Esophagus squamous epithelium (tissue), 5 donors: ENCODE measurements around the gene PCDH9. TPM values are rescaled to one million over a fixed set of nuclear protein-coding genes. Genes with fewer than 3 reads are reported as not detected.

Experiments used
- DNase-seq: peaks from one replicate; lab custom pipeline; 2025; lab: John Stamatoyannopoulos, UW
- H3K27ac ChIP-seq, 4 donors: fragments of 200-600 bp; sonication (generic); one replicate each; pipeline ENCODE4 v1.5.1; 2016 to 2019; ENCODE audit warnings: mild to moderate bottlenecking in 1 of 4
- H3K27me3 ChIP-seq, 4 donors: fragments of 200-600 bp; sonication (generic); 1 replicate in 3 of 4; 2 replicates in 1 of 4; pipeline versions ENCODE4 v1.5.1 to v1.6.0; 2017 to 2021; ENCODE audit warnings: antibody characterized with exemption in 1 of 4
- H3K36me3 ChIP-seq, 3 donors: fragments of 200-600 bp; sonication (generic); one replicate each; pipeline ENCODE4 v1.5.1; 2016 to 2019
- H3K4me1 ChIP-seq, 3 donors: fragments of 200-600 bp; sonication (generic); one replicate each; pipeline ENCODE4 v1.5.1; 2017 to 2019
- H3K4me3 ChIP-seq, 4 donors: fragments of 200-600 bp; sonication (generic); 1 replicate in 3 of 4; 2 replicates in 1 of 4; pipeline ENCODE4 v1.5.1; 2016 to 2019; ENCODE audit warnings: mild to moderate bottlenecking in 2 of 4, moderate library complexity in 1 of 4
- H3K9me3 ChIP-seq, 3 donors: fragments of 200-600 bp; sonication (generic); one replicate each; pipeline ENCODE4 v1.5.1; 2016 to 2019
- CTCF ChIP-seq, 6 experiments: fragments of 450-650 bp in 4 of 6; fragments of 200-600 bp in 2 of 6; sonication (generic) in 2 of 6; IDR thresholded peaks; one replicate each; pipeline ENCODE4 v1.5.1; 2016 to 2019; ENCODE audit warnings: antibody characterized with exemption in 6 of 6, mild to moderate bottlenecking in 4 of 6, moderate library complexity in 4 of 6
- POLR2A ChIP-seq, 4 donors: fragments of 450-650 bp; IDR thresholded peaks; one replicate each; pipeline ENCODE4 v1.6.1; 2017; ENCODE audit warnings: antibody characterized with exemption in 4 of 4, mild to moderate bottlenecking in 4 of 4, moderate library complexity in 3 of 4
- WGBS, 2 donors: methylation state at CpG; one replicate each; pipeline ENCODE4 v1.1.5; 2018; 5-methylcytosine and 5-hydroxymethylcytosine counted together
- intact Hi-C: fragments of 100-400 bp; cut with DNase I; formaldehyde crosslinking; loops from one replicate; pipeline ENCODE4 v1.15.0; 2022
- total RNA-seq, 4 donors: library from RNA; depleted of rRNA; stranded (reverse); fragments of >200 nt; gene quantifications; one replicate each; pipeline ENCODE4 v1.1.0, GENCODE V29; 2016
- donor health status: DM: yes; HTN: yes; CAD: no.

Gene PCDH9
- total RNA-seq, 4 donors from 2014 or later, result 0.04 to 1.9 (median 0.45) TPM

- 54 to 86% methylated on average over 4 of the region's 5 CpGs for WGBS, 2 donors
Measured at GRCh38 chr13:67130444-67130843, 99.7 kb downstream of the PCDH9 start.

GRCh38 chr13:67128136-67128535 is 102.0 kb downstream of the PCDH9 start:
- H3K9me3 ChIP-seq, result no peaks in the 10 kb centered on the region
- no peaks in the 10 kb centered on the region for H3K36me3 ChIP-seq
- no peak for DNase-seq
- no peak overlapping the region for H3K27ac ChIP-seq
- H3K27me3 ChIP-seq, result peaks cover 0 to 3% (median 0%) of the 10 kb centered on the region in 4 donors
- no peaks in the 10 kb centered on the region for H3K4me1 ChIP-seq
- no peak overlapping the region for H3K4me3 ChIP-seq
- TF ChIP-seq POLR2A (IDR thresholded peaks at IDR 0.05), result no peak
- WGBS, 2 donors, result 54 to 61% methylated on average over 3 of the region's 3 CpGs
- intact Hi-C loops, result no loop called here

More at GRCh38 chr13:67130444-67130843, 99.7 kb downstream of the PCDH9 start:
- TF ChIP-seq POLR2A (IDR thresholded peaks at IDR 0.05) (no peak), CTCF (IDR thresholded peaks at IDR 0.05) (no peak)
- Histone ChIP-seq H3K36me3 (no peaks in the 10 kb centered on the region), H3K27me3 (peaks cover 0 to 4% (median 0%) of the 10 kb centered on the region in 4 donors), H3K4me1 (no peaks in the 10 kb centered on the region), H3K27ac (no peak overlapping the region), H3K4me3 (no peak overlapping the region), H3K9me3 (no peaks in the 10 kb centered on the region)
- intact Hi-C loops, result no loop called here
- no peak for DNase-seq

- intact Hi-C loops, result no loop called here
- peaks cover 0 to 3% (median 0%) of the 10 kb centered on the region in 4 donors for H3K27me3 ChIP-seq
- H3K4me3 ChIP-seq, result no peak overlapping the region
- no peak overlapping the region for H3K27ac ChIP-seq
- no peaks in the 10 kb centered on the region for H3K36me3 ChIP-seq
- no peaks in the 10 kb centered on the region for H3K9me3 ChIP-seq
- peaks cover 0 to 3% (median 0%) of the 10 kb centered on the region in 3 donors for H3K4me1 ChIP-seq
- TF ChIP-seq POLR2A (IDR thresholded peaks at IDR 0.05) (no peak), CTCF (IDR thresholded peaks at IDR 0.05) (no peak)
- no peak for DNase-seq
Measured at GRCh38 chr13:67125681-67126080, 104.5 kb downstream of the PCDH9 start.

- H3K27me3 ChIP-seq, result peaks cover 0 to 3% (median 0%) of the 10 kb centered on the region in 4 donors
- intact Hi-C loops, result no loop called here
- no peak for DNase-seq
- H3K4me3 ChIP-seq, result no peak overlapping the region
- peaks cover 0 to 3% (median 0%) of the 10 kb centered on the region in 3 donors for H3K4me1 ChIP-seq
- 17 to 19% methylated on average over 3 of the region's 3 CpGs for WGBS, 2 donors
- H3K9me3 ChIP-seq, result no peaks in the 10 kb centered on the region
- H3K27ac ChIP-seq, result no peak overlapping the region
- TF ChIP-seq POLR2A (IDR thresholded peaks at IDR 0.05), result no peak
- TF ChIP-seq CTCF (IDR thresholded peaks at IDR 0.05), result no peak
- no peaks in the 10 kb centered on the region for H3K36me3 ChIP-seq
Measured at GRCh38 chr13:67123165-67123564, 107.0 kb downstream of the PCDH9 start.

- Histone ChIP-seq H3K9me3 (no peaks in the 10 kb centered on the region), H3K4me3 (no peak overlapping the region), H3K4me1 (peaks cover 0 to 3% (median 0%) of the 10 kb centered on the region in 3 donors), H3K27ac (no peak overlapping the region), H3K27me3 (peaks cover 0 to 2% (median 0%) of the 10 kb centered on the region in 4 donors), H3K36me3 (no peaks in the 10 kb centered on the region)
- 55 to 72% methylated on average over 6 of the region's 6 CpGs for WGBS, 2 donors
- intact Hi-C loops, result no loop called here
- TF ChIP-seq POLR2A (IDR thresholded peaks at IDR 0.05) (no peak), CTCF (IDR thresholded peaks at IDR 0.05) (no peak)
- no peak for DNase-seq
Measured at GRCh38 chr13:67122251-67122650, 107.9 kb downstream of the PCDH9 start.
